Vagina (tissue), 2 donors: ENCODE measurements around the gene TEF. TPM values are rescaled to one million over a fixed set of nuclear protein-coding genes. Genes with fewer than 3 reads are reported as not detected.
"Not testable (repeated sequence)": the region's sequence is repeated elsewhere in the genome, so short reads cannot be mapped to it uniquely, and the experiment has no call there.

ENCODE experiments used
- DNase-seq, 2 donors: peaks; one replicate each; pipeline ENCODE4 v3.0.0-alpha.2; 2017; ENCODE audit errors: extremely low spot score in 2 of 2
- H3K27ac ChIP-seq: fragments of 200-600 bp; sonication (generic); one replicate; pipeline ENCODE4 v1.5.1; 2019
- H3K27me3 ChIP-seq: fragments of 200-600 bp; sonication (generic); one replicate; pipeline ENCODE4 v1.5.1; 2019
- H3K36me3 ChIP-seq, 2 donors: fragments of 200-600 bp; sonication (generic); one replicate each; pipeline ENCODE4 v1.5.1; 2017 to 2019
- H3K4me1 ChIP-seq: fragments of 200-600 bp; sonication (generic); one replicate; pipeline ENCODE4 v1.5.1; 2019
- H3K4me3 ChIP-seq, 2 donors: fragments of 200-600 bp; sonication (generic); 1 replicate in 1 of 2; 2 replicates in 1 of 2; pipeline ENCODE4 v1.5.1; 2016 to 2019
- H3K9me3 ChIP-seq: fragments of 200-600 bp; sonication (generic); one replicate; pipeline ENCODE4 v1.5.1; 2019
- CTCF ChIP-seq, 3 experiments: fragments of 450-650 bp in 2 of 3; fragments of 200-600 bp in 1 of 3; sonication (generic) in 1 of 3; IDR thresholded peaks; one replicate each; pipeline ENCODE4 v1.5.1; 2017 to 2019; ENCODE audit warnings: antibody characterized with exemption in 3 of 3, mild to moderate bottlenecking in 2 of 3, moderate library complexity in 2 of 3
- POLR2A ChIP-seq, 2 donors: fragments of 450-650 bp; IDR thresholded peaks; one replicate each; pipeline ENCODE4 v1.6.1; 2017; ENCODE audit warnings: antibody characterized with exemption in 2 of 2, mild to moderate bottlenecking in 2 of 2, moderate library complexity in 2 of 2
- POLR2AphosphoS5 ChIP-seq, 2 donors: sonication (generic); formaldehyde crosslinking; IDR thresholded peaks; one replicate each; pipeline ENCODE4 v1.9.0; 2017; ENCODE audit warnings: antibody characterized with exemption in 2 of 2, mild to moderate bottlenecking in 2 of 2, low read depth in 1 of 2; ENCODE audit not compliant: insufficient read depth in 1 of 2
- intact Hi-C: fragments of 100-400 bp; cut with DNase I; formaldehyde crosslinking; loops from one replicate; pipeline ENCODE4 v1.15.1; 2023
- total RNA-seq: library from RNA; depleted of rRNA; stranded (reverse); fragments of >200 nt; gene quantifications from one replicate; pipeline ENCODE4 v1.2.3, GENCODE V29; 2016

Gene TEF
- total RNA-seq, 1 donor from 2014 or later: 12.0 TPM

GRCh38 chr22:41429232-41429950 lies 47.6 kb downstream of the TEF start:
- DNase-seq: no peak
- TF ChIP-seq POLR2A (IDR thresholded peaks at IDR 0.05) (no peak), CTCF (IDR thresholded peaks at IDR 0.05) (no peak)
- Histone ChIP-seq H3K27ac (no peak overlapping the region), H3K4me3 (no peak overlapping the region), H3K4me1 (peaks cover 5% of the 10 kb centered on the region), H3K27me3 (no peaks in the 10 kb centered on the region), H3K9me3 (no peaks in the 10 kb centered on the region), H3K36me3 (peaks cover 0 to 12% of the 10 kb centered on the region in 2 donors)
- intact Hi-C loops: no loop called here

GRCh38 chr22:41429951-41430332 lies 48.2 kb downstream of the TEF start:
- DNase-seq: no peak
- peaks cover 0 to 17% of the 10 kb centered on the region in 2 donors for H3K36me3 ChIP-seq

DNA sequence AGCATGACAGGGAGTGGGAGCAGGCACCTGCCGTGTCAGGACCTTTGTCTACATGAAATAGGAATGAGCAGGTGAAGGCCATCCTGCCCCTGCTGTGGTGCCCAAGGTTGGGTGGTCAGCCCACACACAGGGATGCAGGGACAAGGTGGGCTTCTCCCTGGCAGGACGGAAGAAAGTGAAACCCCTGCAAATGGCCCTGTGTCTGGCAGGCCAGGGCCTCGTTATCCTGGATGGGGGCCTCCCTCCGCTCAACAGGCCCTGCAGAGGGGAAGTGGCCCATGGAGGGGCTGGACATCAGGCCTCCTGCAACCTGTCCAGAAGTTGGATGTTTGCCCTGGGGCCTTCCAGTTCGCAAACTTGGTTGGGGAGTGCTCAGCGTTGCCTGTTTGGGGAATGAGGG lies 49.9 kb downstream of the TEF start:
- intact Hi-C loops: no loop called here
- Histone ChIP-seq H3K36me3 (peaks cover 0 to 34% of the 10 kb centered on the region in 2 donors), H3K4me1 (peaks cover 26% of the 10 kb centered on the region), H3K9me3 (no peaks in the 10 kb centered on the region), H3K4me3 (no peak overlapping the region), H3K27ac (no peak overlapping the region), H3K27me3 (no peaks in the 10 kb centered on the region)
- no peak for DNase-seq
- no peak for TF ChIP-seq POLR2A (IDR thresholded peaks at IDR 0.05)
- no peak for TF ChIP-seq CTCF (IDR thresholded peaks at IDR 0.05)
- no peak for TF ChIP-seq POLR2AphosphoS5 (IDR thresholded peaks at IDR 0.05; ENCODE audit: insufficient read depth in 1 of 2, low read depth in 1 of 2)

More at GRCh38 chr22:41429951-41430332, 48.2 kb downstream of the TEF start:
- Histone ChIP-seq H3K27ac (no peak overlapping the region), H3K9me3 (no peaks in the 10 kb centered on the region), H3K4me3 (no peak overlapping the region), H3K4me1 (peaks cover 10% of the 10 kb centered on the region), H3K27me3 (no peaks in the 10 kb centered on the region)
- intact Hi-C loops: no loop called here
- TF ChIP-seq POLR2AphosphoS5 (IDR thresholded peaks at IDR 0.05; ENCODE audit: insufficient read depth in 1 of 2, low read depth in 1 of 2): no peak
- no peak for TF ChIP-seq CTCF (IDR thresholded peaks at IDR 0.05)
- no peak for TF ChIP-seq POLR2A (IDR thresholded peaks at IDR 0.05)

DNA sequence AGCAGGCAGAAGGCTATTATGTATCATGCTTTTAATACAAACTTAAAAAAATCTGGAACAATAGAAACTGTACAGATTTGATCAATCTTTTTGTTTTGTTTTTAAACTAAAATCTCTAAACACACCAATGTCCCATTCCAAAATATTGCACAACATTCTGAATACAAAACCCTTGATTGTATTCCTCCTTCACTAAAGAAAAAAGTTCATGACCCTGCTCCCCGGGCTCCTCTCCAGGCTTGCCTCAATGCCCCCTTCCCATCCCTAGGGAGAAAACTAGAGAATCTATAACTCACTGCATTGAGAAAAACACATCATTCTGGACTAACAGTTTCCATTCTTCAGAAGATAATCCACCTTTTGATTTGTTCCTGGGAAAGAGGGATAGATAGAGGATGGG lies 51.7 kb downstream of the TEF start:
- Histone ChIP-seq H3K36me3 (peaks cover 0 to 42% of the 10 kb centered on the region in 2 donors), H3K4me1 (peaks cover 26% of the 10 kb centered on the region)
- H3K4me3 ChIP-seq, H3K27me3 ChIP-seq, DNase-seq, intact Hi-C loops, H3K9me3 ChIP-seq, H3K27ac ChIP-seq: not testable (repeated sequence)

DNA sequence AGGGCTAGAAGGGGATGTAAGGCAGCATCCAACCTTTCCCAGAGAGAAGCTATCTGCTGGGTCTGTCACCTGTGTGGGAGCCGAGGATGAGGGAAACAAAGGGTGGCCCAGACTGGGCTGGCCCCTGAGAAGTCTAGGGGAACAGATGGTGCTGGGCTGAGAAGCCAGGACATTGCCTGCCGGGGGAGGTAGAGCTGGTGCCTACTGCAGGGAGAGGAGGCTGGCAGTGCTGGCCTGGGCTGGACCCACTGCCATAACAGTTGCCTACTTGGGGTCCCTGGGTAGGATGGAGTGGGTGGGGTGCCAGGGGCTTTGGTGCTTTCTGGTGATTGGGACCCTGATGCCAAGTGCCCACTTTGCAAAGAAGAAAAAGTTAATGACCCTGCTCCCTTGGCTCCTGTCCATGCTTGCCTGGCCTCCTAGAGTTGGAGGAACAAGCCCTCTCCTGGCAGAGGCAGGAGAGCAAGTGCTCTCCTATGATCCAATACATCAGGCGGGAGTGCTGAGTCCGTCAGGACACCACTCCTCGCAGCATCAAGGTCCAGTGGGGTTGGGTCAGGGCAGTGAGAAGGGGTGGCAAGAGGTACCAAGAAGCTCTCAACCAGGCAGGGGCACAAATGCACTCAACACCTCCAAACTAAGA lies 52.7 kb downstream of the TEF start:
- DNase-seq, intact Hi-C loops, H3K27ac ChIP-seq, H3K4me3 ChIP-seq, H3K27me3 ChIP-seq, H3K9me3 ChIP-seq: not testable (repeated sequence)
- H3K36me3 ChIP-seq: peaks cover 0 to 42% of the 10 kb centered on the region in 2 donors
- H3K4me1 ChIP-seq: peaks cover 34% of the 10 kb centered on the region

DNA sequence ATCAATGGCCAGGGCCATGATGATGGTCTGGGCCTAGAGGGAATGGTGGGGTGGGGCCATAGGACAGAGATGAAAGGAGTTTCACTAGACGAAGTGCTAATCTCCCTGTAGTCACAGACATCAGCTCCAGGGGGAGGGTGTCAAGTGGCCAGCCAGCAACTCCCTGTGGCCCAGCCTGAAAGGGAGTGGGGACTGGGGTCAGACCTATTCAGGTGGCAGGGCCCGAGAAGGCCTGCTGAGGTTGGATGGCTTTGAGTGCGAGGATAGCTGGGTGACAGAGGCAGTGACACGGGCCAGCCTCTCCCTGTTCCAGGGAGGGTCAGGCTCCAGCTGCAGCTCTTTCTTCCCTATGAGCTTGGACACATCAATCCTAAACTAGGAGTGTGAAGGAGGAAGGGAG lies 53.8 kb downstream of the TEF start:
- H3K27me3 ChIP-seq: no peaks in the 10 kb centered on the region
- H3K9me3 ChIP-seq: no peaks in the 10 kb centered on the region
- H3K4me3 ChIP-seq: no peak overlapping the region
- DNase-seq: no peak
- TF ChIP-seq CTCF (IDR thresholded peaks at IDR 0.05) (no peak), POLR2AphosphoS5 (IDR thresholded peaks at IDR 0.05; ENCODE audit: insufficient read depth in 1 of 2, low read depth in 1 of 2) (no peak), POLR2A (IDR thresholded peaks at IDR 0.05) (no peak)
- intact Hi-C loops: no loop called here
- H3K27ac ChIP-seq: no peak overlapping the region
- peaks cover 0 to 40% of the 10 kb centered on the region in 2 donors for H3K36me3 ChIP-seq
- peaks cover 38% of the 10 kb centered on the region for H3K4me1 ChIP-seq
